Measurements from ENCODE around the gene CNPY1. TPM values are rescaled to one million over a fixed set of nuclear protein-coding genes. Genes with fewer than 3 reads are reported as not detected.

The CNPY1 gene
- total RNA-seq, 2 experiments from 2014 or later, result not detected

GRCh38 chr7:155544485-155544884, 1.9 kb downstream of the CNPY1 start:
- H3K9me3 Mint-ChIP-seq, result no peaks in the 10 kb centered on the region
- H3K27me3 ChIP-seq (ENCODE audit: control insufficient read depth in 1 of 2, insufficient read depth in 2 of 2, low read length in 2 of 2), result peaks cover 0 to 2% of the 10 kb centered on the region in 2 experiments
- no peak overlapping the region for H3K27ac ChIP-seq (ENCODE audit: low read depth in 1 of 2, low read length in 2 of 2)
- H3K36me3 Mint-ChIP-seq (ENCODE audit: low read depth), result no peaks in the 10 kb centered on the region
- no peak for ATAC-seq (ENCODE audit: poor library complexity)
- H3K4me1 ChIP-seq (ENCODE audit: insufficient read depth, low read length), result no peaks in the 10 kb centered on the region
- ChIA-PET POLR2A (no interaction called here), CTCF (no interaction called here)
- peaks cover 0 to 4% of the 10 kb centered on the region in 2 experiments for H3K9me3 ChIP-seq (ENCODE audit: control insufficient read depth in 1 of 2, insufficient read depth in 1 of 2, low read length in 2 of 2)
- H3K27ac Mint-ChIP-seq, result no peak overlapping the region
- no peak overlapping the region for H3K4me3 ChIP-seq (ENCODE audit: low read length)
- no peak for TF ChIP-seq CTCF (IDR thresholded peaks at IDR 0.05)
- peaks cover 18% of the 10 kb centered on the region for H3K27me3 Mint-ChIP-seq
- intact Hi-C loops (cut with DNase I, micrococcal nuclease), result no loop called here
- DNase-seq, result no peak
- no peaks in the 10 kb centered on the region for H3K36me3 ChIP-seq (ENCODE audit: insufficient read depth, low read length)
- H3K4me3 Mint-ChIP-seq, result no peak overlapping the region
- no peaks in the 10 kb centered on the region for H3K4me1 Mint-ChIP-seq (ENCODE audit: low read depth)

GRCh38 chr7:155543926-155544325, 2.4 kb downstream of the CNPY1 start:
- no peak overlapping the region for H3K4me3 ChIP-seq (ENCODE audit: low read length)
- no peaks in the 10 kb centered on the region for H3K4me1 Mint-ChIP-seq (ENCODE audit: low read depth)
- no peak overlapping the region for H3K4me3 Mint-ChIP-seq
- CTCF ChIA-PET, result no interaction called here
- no peaks in the 10 kb centered on the region for H3K4me1 ChIP-seq (ENCODE audit: insufficient read depth, low read length)
- H3K9me3 Mint-ChIP-seq, result no peaks in the 10 kb centered on the region
- DNase-seq (no peak), ATAC-seq (ENCODE audit: poor library complexity) (no peak)
- peaks cover 0 to 4% of the 10 kb centered on the region in 2 experiments for H3K9me3 ChIP-seq (ENCODE audit: control insufficient read depth in 1 of 2, insufficient read depth in 1 of 2, low read length in 2 of 2)
- no peak overlapping the region for H3K27ac ChIP-seq (ENCODE audit: low read depth in 1 of 2, low read length in 2 of 2)
- H3K27me3 Mint-ChIP-seq, result peaks cover 23% of the 10 kb centered on the region
- POLR2A ChIA-PET, result no interaction called here
- H3K36me3 ChIP-seq (ENCODE audit: insufficient read depth, low read length), result no peaks in the 10 kb centered on the region
- intact Hi-C loops (cut with DNase I, micrococcal nuclease), result no loop called here
- H3K36me3 Mint-ChIP-seq (ENCODE audit: low read depth), result no peaks in the 10 kb centered on the region
- H3K27ac Mint-ChIP-seq, result no peak overlapping the region
- H3K27me3 ChIP-seq (ENCODE audit: control insufficient read depth in 1 of 2, insufficient read depth in 2 of 2, low read length in 2 of 2), result peaks cover 0 to 2% of the 10 kb centered on the region in 2 experiments
- no peak for TF ChIP-seq CTCF (IDR thresholded peaks at IDR 0.05)

GRCh38 chr7:155543011-155543876, 3.1 kb downstream of the CNPY1 start:
- Histone ChIP-seq H3K36me3 (ENCODE audit: insufficient read depth, low read length) (no peaks in the 10 kb centered on the region), H3K4me1 (ENCODE audit: insufficient read depth, low read length) (no peaks in the 10 kb centered on the region), H3K27me3 (ENCODE audit: control insufficient read depth in 1 of 2, insufficient read depth in 2 of 2, low read length in 2 of 2) (peaks cover 2 to 4% of the 10 kb centered on the region in 2 experiments), H3K9me3 (ENCODE audit: control insufficient read depth in 1 of 2, insufficient read depth in 1 of 2, low read length in 2 of 2) (peaks cover 0 to 4% of the 10 kb centered on the region in 2 experiments), H3K27ac (ENCODE audit: low read depth in 1 of 2, low read length in 2 of 2) (no peak overlapping the region), H3K4me3 (ENCODE audit: low read length) (no peak overlapping the region)
- H3K4me3 Mint-ChIP-seq, result no peak overlapping the region
- intact Hi-C loops (cut with DNase I, micrococcal nuclease), result no loop called here
- no peaks in the 10 kb centered on the region for H3K4me1 Mint-ChIP-seq (ENCODE audit: low read depth)
- DNase-seq (no peak), ATAC-seq (ENCODE audit: poor library complexity) (no peak)
- ChIA-PET CTCF (no interaction called here), POLR2A (no interaction called here)
- peaks cover 27% of the 10 kb centered on the region for H3K27me3 Mint-ChIP-seq
- no peaks in the 10 kb centered on the region for H3K9me3 Mint-ChIP-seq
- no peaks in the 10 kb centered on the region for H3K36me3 Mint-ChIP-seq (ENCODE audit: low read depth)
- TF ChIP-seq CTCF (IDR thresholded peaks at IDR 0.05), result no peak
- no peak overlapping the region for H3K27ac Mint-ChIP-seq

Measured in CD4-positive, alpha-beta T cell (primary cell).